DMS114 treated with DMSO at 0.1 percent for 48 hours (cell line): Measurements from ENCODE around the gene DCBLD1.
"Not testable (repeated sequence)": the region's sequence is repeated elsewhere in the genome, so short reads cannot be mapped to it uniquely, and the experiment has no call there.

ENCODE experiments used
- DNase-seq: peaks from one replicate; lab custom pipeline; 2025; ENCODE audit not compliant: unreplicated experiment; lab: John Stamatoyannopoulos, UW

Gene DCBLD1

DNA sequence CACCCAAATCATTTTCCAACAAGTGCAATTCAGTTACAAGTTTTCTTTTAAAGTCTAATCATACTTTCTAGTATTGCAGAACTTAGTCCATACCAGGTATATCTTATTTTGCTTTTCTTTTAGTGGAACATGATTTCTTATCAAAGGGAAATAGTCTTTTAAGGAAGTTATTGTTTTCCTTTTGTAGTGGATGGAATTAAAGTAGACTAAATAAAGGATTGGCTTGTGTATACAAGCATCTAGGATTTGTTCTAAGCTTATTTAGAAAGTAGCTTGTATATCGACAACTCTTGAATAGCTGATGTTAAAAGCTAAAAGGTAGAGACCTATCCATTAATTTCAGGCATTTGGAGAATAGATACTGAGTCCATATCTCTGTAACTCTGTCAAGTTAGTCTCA lies 14.8 kb downstream of the DCBLD1 start:
- no peak for DNase-seq

DNA sequence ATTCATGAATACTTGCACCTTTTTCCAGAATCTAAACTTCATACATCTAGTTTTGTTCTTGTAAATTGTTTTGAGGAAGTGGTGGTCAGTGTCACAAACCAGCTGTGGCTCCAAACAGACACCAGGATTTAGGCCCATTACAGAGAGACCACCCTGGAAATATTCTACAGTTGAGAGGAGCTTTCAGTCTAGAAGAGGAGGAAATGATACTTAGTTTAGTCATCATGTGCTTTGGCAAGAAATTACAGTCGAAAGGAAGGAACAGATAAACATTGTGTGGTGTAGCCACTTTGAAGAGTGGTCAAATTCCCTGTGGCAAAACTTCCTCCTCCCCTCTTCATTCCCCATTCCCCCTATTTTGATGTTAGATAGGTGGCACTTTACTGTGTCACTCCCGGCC lies 15.7 kb downstream of the DCBLD1 start:
- no peak for DNase-seq

DNA sequence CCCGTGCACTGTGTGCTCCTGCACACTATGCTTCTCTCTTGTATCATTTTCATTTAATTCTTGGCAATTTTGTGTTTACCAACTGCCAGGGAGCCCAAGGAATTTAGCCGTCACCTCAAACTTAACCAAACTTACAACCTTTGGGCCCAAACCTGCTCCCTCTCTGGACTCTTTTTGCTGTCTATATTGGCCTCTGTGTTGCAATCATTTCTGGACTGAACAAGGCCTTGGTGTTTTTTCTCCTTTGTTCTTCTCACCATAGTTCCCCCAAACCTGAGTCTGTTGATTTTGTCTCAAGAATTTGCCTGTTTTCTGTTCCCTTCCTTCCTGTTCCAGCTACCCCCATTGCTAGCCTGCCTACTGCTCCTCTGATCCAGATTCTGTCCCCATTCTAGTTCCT lies 19.2 kb downstream of the DCBLD1 start:
- no peak for DNase-seq

DNA sequence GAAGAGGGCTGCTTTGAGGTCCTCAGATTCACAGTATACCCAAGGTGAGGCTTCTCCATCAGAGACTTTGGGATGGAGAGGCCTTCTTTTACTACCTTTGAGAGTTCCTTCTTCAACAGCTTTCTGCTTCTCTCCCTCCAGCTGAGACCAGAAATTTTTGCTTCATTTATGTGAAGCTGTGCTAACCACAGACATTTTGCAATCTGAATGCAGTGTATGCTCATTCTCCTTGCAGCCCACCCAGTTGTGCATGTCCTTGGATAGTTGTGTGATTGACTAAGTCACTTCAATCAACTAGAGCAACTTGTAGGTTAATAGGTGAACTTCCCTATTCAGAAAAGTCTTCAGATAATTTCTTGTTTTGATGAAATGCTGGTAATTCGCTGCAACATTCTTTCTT lies 20.1 kb downstream of the DCBLD1 start:
- DNase-seq: no peak

DNA sequence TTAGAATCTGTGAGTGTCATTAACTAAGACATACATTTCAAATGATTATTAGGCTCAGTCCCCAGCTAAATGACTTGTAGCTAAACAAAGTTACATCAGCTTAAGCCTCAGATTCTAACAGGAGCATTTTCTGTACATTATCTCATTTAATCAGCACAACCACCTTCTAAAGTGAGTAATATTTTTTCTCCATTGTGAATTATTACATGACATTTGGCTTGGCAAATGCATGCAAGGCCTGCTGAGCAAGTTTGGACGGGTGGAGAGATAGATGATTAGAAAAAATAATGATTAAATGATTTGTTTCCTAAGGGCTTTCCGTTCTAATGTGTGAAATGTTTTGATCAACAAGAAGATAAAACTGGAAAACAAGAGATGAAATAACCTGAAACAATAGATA lies 20.7 kb downstream of the DCBLD1 start:
- DNase-seq: no peak

DNA sequence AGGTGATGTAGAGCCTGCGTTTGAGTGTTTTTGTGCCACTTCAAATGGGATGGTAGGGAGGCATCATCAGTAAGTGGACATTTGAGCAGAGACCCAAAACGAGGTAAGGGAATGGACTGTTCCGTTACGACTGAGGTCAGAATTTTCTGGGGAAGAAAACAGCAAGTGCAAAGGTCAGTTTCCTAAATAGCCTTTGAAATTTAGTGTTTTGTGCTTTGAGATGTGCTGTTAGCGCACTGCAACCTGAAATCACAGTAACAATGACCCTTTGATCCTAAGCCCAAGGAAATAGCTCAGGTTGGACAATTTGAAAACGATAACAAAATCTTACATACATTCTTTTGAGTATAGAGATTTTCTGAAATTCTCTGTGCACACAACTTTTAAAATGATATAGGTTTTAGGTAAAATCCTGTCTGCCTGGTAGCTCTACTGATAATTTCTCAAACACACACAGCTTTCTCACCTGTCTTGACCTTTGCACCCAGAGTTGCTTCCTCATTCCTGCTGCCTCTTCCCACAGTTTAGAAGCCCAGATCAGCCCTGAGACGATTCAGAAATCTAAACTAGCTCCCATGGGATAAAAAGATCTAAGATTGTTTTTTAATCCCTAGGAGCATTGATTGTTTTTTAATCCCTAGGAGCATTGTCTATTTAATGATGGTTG lies 22.1 kb downstream of the DCBLD1 start:
- no peak for DNase-seq

DNA sequence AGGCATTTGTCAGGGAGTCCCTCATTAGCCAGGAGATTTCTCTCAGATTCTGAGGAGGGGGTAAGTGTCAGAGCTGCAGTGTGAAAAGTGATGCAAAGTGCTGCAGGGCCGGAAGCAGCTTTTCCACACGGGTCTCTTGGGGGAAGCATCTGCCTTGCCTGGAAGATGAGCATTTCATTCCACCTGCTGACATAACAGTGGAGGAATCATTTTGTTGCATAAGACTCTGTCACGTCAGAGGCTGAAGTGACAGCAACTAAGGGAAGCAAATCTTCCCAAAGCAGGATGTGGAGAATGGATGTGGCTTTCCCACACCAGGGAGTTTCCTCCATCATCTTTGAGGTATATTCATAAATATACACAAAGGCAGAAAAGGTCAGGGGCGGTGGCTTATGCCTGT lies 22.8 kb downstream of the DCBLD1 start:
- no peak for DNase-seq

DNA sequence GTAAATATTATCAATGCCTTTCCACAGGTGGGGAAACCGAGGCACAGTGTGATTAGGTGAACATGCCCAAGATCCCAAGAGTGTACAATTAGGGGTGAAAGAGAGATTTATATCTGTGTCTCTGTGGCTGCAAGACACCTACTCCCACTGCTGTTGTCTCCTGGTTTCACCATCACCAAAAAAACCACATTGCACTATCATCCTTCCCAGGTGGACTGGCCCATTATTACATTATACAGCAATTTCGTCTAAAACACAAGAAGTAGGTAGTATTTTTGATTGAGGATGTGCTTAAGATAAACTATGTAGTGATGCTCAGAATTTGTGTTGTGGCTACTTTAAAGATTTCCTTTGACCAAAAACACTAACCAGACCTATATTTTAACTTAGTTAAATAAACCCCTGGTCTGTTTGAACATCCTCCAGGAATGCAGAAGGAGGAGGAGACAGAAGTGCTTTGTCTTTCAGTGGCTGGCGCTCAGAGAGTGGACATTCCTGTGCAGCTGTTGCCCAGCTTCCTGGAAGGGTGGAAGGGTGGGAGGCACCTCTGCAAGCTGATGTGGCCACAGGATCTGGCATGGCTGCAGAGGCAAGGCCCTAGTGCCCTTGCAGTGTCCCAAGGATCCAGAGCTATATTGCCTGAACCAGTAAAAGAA lies 23.8 kb downstream of the DCBLD1 start:
- no peak for DNase-seq

DNA sequence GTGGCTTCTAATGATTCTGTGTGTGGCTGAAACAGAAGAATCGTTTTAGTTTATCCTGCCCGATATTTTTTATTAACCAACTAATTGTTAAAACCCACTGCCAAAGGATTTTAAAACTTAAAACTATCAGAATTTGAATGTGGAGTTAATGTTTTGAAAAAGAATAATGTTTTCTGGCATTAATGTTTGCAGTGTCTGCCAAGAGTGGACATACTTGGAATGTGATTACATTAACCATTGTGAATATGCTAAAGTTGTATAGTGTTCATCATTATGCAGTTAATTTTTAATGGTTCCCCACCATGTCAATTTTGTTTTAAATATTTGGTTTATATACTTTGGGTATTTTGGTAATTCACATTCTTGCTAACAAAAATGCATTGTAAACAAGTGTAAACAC lies 24.4 kb downstream of the DCBLD1 start:
- no peak for DNase-seq

DNA sequence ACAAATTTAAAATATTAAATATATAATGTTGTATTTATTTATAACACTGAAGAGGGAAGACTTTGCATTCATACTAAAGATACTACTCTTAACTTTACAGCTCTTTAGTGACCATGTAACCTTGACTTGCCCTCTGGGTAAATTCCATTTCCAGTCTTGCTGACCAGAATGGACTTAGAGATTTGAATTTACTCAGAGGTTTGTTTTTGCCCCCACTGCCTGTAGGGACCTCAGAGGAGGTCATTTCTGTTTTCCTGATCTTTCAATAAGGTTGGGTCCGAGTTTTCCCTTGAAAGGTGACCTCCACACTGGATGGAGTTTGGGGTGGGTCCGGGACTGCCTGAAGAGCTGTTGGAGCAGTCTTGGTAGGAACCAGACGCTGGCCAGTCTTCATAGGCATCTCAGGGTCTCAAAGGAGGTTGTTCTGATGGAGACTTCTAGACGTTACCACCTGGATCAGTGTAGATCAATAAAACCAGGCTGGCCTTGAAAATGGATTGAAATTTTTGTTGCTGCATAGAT lies 26.0 kb downstream of the DCBLD1 start:
- no peak for DNase-seq

DNA sequence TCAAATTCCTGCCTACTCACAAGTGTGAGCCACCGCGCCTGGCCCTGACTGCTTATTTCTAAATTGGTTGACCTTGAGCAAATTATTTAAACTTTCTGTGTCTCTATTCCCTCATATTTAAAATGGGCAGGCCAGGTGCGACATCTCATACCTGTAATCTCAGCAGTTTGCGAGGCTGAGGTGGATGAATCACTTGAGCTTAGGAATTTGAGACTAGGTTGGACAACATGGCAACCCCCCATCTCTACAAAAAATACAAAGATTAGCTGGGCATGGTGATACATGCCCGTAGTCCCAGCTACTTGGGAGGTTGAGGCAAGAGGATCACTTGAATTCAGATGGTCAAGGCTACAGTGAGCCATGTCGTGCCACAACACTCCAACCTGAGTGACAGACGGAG lies 26.5 kb downstream of the DCBLD1 start:
- no peak for DNase-seq

DNA sequence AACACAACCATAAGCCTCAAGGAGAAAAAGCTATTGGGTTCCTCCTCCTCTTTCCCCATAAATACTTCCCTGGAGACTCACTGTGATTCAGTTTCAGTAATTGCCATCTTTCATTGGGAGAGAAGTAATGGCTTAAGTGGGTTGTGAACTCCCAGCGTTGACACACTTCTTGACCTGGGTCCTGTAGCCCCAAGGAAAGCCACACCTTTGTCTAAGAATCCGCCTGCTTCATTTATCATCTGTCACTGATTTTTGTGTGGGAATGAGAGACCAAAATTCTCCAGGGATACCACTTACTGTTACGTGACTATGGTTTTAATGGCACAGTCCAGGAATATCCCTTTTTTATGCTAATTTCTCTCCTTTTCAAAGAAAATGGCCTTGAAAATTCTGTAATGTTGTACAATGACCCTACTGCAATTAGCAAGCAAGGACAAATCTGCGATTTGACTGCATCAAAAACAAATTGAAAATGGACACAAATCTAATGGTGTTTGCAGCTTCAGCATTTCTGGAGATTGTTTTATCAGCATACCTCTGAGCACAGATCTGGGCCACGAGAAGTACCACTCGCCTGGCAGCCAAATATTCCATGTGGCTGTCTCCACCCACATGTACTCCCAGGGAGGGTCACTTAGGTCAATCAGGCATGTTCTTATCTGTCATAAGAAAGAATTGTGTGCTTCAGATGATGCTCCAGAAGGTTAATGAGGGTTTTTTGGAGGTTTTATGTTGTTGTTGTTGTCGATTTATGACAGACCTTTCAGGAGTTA lies 29.8 kb downstream of the DCBLD1 start:
- no peak for DNase-seq

DNA sequence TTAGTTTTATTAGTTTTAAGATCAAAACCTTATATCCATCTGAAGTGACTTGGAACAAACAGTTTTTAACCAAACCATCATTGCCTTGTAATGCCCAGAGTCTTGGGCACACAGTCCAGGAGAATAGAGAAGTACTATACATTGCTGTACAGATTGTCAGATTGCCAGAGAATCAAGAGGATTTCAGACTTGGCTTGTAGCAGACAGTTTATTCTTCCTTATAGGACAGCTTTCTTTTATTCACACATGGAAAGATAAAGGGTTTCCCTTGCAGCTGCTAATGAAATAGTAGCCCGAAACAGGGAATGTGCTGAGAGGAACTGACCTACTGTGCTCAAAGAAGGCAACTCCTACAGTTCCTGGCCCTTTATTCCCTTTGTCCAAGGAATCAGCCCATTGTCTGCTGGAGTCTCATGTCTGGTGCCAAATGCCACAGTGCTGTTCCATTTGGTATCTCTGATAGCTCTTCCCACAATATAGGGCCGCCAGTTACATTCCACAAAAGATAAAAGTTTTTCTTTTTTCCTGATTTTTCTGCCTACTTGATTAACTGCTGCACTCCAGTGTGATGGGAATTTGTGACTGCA lies 30.6 kb downstream of the DCBLD1 start:
- no peak for DNase-seq

DNA sequence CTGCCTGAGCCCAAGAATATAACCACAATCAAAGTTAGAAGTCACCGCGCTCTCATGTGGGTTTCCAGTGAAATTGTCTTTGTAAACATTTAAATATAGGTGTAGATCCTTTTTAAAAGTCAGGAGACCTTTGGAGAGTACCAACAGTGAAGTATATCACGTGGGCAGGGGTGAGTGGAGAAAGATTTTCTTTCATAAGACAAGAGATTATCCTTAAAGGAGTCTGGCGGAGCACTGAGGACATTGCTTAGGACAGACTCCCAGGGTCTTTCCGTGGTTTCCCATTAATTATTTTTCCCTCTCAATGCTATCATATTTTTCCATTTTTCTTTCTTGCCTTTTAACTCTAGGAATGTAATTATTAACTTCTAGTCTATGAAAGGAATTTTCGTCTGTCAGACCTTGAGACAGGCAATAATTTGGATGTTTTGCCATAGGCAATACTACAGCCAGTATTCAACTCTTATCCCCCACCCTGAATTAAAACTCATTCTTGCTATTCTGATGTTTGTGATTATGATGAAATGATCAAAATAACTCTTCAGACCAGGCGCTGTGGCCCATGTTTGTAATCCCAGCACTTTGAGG lies 31.4 kb downstream of the DCBLD1 start:
- DNase-seq: no peak

DNA sequence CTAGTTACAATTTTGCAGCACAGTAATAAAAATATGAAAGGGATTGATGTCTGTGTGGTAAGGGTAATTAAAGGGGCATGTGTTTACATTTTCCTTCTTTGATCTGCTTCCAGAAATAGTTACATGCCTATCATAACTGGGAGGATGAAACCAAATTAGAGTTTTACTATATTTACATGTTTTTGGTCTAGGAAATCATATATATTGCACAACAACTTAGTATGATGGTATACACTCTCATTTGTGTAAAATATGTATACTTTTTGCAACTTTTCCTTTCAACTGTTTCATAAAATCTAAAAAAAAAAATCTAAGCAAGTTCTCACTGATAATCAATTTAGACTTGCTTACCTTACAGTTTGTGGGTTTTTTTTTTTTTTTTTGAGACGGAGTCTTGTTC lies 32.2 kb downstream of the DCBLD1 start:
- DNase-seq: no peak

DNA sequence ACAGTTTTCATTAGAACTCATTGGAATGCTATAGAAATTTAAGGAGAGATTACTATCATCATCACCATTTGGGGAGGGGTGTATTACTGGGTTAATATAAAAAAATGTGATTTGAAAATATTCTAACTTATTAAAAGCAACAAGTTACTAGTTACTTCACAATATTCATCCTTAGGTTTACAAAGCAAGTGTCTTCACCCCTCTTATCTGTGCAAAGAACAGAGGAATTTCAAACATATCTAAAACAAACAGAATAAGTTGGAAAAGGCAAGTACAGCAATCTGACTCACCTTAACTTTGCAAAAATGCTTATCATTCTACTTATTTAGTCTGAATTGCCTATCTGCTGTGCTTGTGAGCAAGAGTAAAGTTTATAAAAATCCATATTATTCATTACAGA lies 32.9 kb downstream of the DCBLD1 start:
- DNase-seq: no peak

DNA sequence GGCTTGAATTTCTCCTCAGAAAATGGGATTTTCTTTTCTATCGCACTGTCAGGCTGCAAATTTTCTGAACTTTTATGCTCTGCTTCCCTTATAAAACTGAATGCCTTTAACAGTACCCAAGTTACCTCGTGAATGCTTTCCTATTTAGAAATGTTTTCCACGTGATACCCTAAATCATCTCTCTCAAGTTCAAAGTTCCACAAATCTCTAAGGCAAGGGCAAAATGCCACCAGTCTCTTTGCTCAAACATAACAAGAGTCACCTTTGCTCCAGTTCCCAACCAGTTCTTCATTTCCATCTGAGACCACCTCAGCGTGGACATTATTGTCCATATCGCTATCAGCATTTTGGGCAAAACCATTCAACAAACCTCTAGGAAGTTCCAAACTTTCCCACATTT lies 35.5 kb downstream of the DCBLD1 start:
- DNase-seq: not testable (repeated sequence)

DNA sequence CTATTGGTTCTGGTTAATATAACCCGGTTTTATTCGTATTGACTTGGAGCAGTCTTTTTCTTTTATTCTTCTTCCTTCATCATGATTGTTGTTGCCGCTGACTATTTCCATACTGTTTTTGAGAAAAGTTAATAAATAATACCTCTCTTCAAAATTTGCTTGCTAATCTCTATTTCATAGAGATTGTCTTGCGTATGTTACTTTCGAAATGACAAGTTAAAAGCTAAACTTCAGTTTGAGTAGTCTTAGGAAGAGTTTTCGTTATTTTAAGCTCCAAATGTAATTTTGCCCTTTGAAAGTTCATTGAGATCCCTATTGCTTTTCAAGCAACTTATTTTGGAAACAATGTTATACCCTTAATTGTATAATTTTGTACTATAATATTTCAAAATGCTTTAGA lies 36.4 kb downstream of the DCBLD1 start:
- DNase-seq: no peak

DNA sequence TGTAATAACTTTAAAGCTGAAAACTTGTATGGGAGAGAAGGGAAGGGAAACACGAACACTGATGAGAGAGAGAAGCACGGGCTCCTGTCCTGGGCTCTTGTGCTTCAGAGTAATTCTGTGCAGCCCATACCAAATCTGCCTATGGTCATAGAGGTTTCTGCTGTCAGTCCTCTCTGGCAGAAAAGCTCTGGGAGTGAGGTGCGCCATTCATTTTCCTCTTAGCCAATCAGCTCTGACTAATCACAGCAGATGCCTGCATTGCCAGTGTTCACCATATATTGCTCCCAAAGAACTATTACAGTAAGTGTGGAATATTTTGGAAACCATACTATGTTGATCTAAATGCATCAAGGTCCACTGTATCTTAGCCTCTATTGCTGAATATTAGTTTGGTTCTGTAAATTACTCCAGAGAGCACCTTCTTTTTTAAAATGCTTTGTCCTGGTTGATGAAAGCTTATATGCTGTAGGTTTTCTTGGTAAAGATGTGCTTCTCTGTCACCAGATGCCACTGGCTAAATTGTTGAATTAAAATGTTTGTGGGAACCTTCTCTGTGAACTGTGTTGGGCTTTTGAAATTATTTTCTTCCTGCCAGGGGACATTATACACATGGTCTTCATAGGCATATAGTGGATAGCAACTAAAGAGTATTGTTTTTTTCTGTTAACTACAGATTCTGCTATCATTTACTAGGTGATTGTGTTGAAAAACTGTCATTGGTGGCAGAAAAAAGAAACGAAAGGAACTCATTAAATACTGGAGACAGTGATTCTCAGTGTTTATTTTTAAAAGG lies 38.3 kb downstream of the DCBLD1 start:
- no peak for DNase-seq

DNA sequence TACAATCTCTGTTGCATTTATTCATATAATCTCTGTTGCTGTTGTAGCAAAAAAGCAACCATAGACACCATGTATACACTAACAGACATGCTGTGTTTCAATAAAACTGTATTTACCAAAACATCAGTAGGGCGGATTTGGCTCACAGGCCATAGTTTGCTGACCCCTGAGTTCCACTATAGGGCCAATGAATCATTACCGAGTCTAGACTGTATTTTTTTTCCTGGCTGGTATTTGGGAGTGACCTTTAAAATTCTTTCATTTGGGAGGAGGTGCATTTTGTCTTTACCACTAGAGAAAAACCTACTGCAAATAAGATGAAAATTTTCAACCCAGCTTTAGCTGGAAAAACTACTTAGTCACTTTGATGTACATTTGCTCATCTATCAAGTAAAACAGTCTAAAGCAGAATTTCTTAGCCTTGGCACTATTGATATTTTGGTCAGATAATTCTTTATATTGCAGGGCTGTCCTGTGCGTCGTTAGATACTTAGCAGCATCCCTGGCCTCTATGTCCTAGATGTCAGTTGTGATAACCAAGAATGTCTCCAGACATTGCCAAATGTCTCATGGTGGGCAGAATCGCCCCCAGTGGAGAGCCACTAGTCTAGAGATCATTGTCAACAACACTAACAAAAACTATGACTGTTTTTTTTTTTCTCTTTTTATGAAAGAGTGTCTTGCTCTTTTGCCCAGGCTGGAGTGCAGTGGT lies 39.5 kb downstream of the DCBLD1 start:
- no peak for DNase-seq
